Glutamatergic neuron (in vitro differentiated cells): Measurements from ENCODE around the gene TBC1D13. TPM values are rescaled to one million over a fixed set of nuclear protein-coding genes. Genes with fewer than 3 reads are reported as not detected.
"Not testable (repeated sequence)": the region's sequence is repeated elsewhere in the genome, so short reads cannot be mapped to it uniquely, and the experiment has no call there.

Source experiments
- DNase-seq: peaks from one replicate; pipeline ENCODE4 v3.0.0; 2022
- H3K27ac Mint-ChIP-seq: one replicate; pipeline ENCODE4 v1.8.0; 2020; ENCODE audit warnings: mild to moderate bottlenecking, mixed read lengths, inconsistent platforms; ENCODE audit not compliant: unreplicated experiment
- H3K27me3 Mint-ChIP-seq: one replicate; pipeline ENCODE4 v1.8.0; 2020; ENCODE audit warnings: mild to moderate bottlenecking, moderate library complexity, mixed read lengths, inconsistent platforms; ENCODE audit not compliant: unreplicated experiment
- H3K36me3 Mint-ChIP-seq: one replicate; pipeline ENCODE4 v1.8.0; 2020; ENCODE audit warnings: mild to moderate bottlenecking, mixed read lengths, inconsistent platforms; ENCODE audit not compliant: unreplicated experiment
- H3K4me1 Mint-ChIP-seq: one replicate; pipeline ENCODE4 v1.8.0; 2020; ENCODE audit warnings: mild to moderate bottlenecking, low read depth, mixed read lengths, inconsistent platforms; ENCODE audit not compliant: unreplicated experiment
- H3K4me3 Mint-ChIP-seq: one replicate; pipeline ENCODE4 v1.8.0; 2020; ENCODE audit warnings: mild to moderate bottlenecking, mixed read lengths, inconsistent platforms; ENCODE audit not compliant: unreplicated experiment
- H3K9me3 Mint-ChIP-seq: one replicate; pipeline ENCODE4 v1.8.0; 2020; ENCODE audit warnings: mild to moderate bottlenecking, moderate library complexity, mixed read lengths, inconsistent platforms; ENCODE audit not compliant: unreplicated experiment
- total RNA-seq: library from RNA; stranded (reverse); fragmentation: NEBNext Ultra II Directional; extraction: Animal tissue kit (Norgen Biotek cat#: 25700); gene quantifications from one replicate; pipeline ENCODE4 v1.2.1, GENCODE V29; 2021; ENCODE audit not compliant: unreplicated experiment
- TF ChIP-seq, protein P1 (sequence below): fragments of 200-600 bp; sonication (generic); IDR thresholded peaks from one replicate; pipeline ENCODE4 v1.5.0; 2021; ENCODE audit not compliant: partially characterized antibody, unreplicated experiment

TBC1D13 gene
- total RNA-seq, 1 donor from 2014 or later: 25.6 TPM

DNA sequence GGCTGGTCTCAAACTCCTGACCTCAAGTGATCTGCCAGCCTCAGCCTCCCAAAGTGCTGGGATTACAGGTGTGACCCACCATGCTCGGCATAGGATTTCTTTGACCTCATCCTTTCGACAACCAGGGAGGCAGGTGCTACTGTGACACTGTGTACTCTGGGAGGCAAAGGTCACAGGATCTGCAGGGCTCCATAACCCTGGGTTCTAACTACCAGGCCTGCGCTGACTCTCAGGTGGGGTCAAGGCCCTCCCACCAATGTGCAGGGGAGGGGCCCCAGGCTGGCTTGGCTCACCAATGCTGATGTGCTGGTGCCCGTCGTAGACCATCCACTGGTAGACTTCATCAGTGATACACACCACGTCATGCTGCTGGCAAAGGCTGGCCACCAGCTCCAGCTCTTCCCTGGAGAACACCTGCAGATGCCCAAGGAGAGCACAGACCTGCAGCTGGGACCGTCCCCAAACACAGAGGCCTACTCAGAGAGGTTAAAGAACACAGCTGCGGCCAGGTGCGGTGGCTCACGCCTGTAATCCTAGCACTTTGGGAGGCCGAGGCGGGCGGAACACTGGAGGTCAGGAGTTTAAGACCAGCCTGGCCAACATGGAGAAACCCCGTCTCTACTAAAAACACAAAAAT lies 49.6 kb downstream of the TBC1D13 start:
- H3K9me3 Mint-ChIP-seq: peaks cover 2% of the 10 kb centered on the region
- DNase-seq: no peak
- H3K4me1 Mint-ChIP-seq: no peaks in the 10 kb centered on the region
- no peaks in the 10 kb centered on the region for H3K27me3 Mint-ChIP-seq
- no peaks in the 10 kb centered on the region for H3K36me3 Mint-ChIP-seq
- no peak overlapping the region for H3K4me3 Mint-ChIP-seq
- H3K27ac Mint-ChIP-seq: no peak overlapping the region
- TF ChIP-seq, protein P1, sequence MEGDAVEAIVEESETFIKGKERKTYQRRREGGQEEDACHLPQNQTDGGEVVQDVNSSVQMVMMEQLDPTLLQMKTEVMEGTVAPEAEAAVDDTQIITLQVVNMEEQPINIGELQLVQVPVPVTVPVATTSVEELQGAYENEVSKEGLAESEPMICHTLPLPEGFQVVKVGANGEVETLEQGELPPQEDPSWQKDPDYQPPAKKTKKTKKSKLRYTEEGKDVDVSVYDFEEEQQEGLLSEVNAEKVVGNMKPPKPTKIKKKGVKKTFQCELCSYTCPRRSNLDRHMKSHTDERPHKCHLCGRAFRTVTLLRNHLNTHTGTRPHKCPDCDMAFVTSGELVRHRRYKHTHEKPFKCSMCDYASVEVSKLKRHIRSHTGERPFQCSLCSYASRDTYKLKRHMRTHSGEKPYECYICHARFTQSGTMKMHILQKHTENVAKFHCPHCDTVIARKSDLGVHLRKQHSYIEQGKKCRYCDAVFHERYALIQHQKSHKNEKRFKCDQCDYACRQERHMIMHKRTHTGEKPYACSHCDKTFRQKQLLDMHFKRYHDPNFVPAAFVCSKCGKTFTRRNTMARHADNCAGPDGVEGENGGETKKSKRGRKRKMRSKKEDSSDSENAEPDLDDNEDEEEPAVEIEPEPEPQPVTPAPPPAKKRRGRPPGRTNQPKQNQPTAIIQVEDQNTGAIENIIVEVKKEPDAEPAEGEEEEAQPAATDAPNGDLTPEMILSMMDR: no peak

DNA sequence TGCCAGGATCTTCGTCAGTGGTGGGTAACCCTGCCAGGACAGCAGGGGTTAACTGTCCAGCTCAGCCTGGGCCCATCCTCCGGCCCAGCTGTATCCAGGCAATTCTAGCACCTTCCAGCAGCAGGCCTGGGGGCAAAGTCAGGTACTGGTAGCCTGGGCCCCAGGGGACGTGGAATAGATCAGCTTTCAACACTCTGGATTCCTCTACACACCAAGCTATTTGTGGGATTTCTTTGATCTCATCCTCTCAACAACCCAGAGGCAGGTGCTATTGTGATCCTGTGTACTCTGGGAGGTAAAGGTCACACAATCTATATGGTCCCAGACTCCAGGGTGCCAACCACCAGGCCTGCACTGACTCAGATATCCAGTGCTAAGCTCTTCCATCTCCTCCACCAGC lies 51.3 kb downstream of the TBC1D13 start:
- Mint-ChIP-seq H3K4me1 (no peaks in the 10 kb centered on the region), H3K27ac (no peak overlapping the region), H3K9me3 (peaks cover 2% of the 10 kb centered on the region), H3K27me3 (no peaks in the 10 kb centered on the region), H3K4me3 (no peak overlapping the region), H3K36me3 (no peaks in the 10 kb centered on the region)
- DNase-seq: no peak
- TF ChIP-seq, protein P1: no peak

DNA sequence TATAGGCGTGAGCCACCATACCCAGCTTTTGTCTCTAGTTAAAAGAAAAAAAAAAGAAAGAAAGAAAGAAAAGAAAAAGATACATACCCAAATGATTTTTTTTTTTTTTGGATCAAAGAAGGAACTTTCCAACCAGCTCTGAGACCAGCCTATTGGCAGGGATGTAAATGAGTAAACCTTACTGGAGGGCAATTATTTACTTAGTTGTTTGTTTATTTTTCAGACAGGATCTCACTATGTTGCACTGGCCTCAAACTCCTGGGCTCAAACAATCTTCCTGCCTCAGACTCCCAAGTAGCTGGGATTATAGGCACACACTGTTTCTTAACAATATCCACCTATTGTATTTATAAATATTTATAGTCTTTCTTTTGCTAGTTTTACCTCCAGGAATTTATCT lies 53.5 kb downstream of the TBC1D13 start:
- Mint-ChIP-seq H3K27me3 (peaks cover 9% of the 10 kb centered on the region), H3K27ac (no peak overlapping the region), H3K36me3 (no peaks in the 10 kb centered on the region), H3K4me3 (no peak overlapping the region), H3K9me3 (peaks cover 7% of the 10 kb centered on the region), H3K4me1 (peaks cover 5% of the 10 kb centered on the region)
- DNase-seq: no peak
- TF ChIP-seq, protein P1: no peak

DNA sequence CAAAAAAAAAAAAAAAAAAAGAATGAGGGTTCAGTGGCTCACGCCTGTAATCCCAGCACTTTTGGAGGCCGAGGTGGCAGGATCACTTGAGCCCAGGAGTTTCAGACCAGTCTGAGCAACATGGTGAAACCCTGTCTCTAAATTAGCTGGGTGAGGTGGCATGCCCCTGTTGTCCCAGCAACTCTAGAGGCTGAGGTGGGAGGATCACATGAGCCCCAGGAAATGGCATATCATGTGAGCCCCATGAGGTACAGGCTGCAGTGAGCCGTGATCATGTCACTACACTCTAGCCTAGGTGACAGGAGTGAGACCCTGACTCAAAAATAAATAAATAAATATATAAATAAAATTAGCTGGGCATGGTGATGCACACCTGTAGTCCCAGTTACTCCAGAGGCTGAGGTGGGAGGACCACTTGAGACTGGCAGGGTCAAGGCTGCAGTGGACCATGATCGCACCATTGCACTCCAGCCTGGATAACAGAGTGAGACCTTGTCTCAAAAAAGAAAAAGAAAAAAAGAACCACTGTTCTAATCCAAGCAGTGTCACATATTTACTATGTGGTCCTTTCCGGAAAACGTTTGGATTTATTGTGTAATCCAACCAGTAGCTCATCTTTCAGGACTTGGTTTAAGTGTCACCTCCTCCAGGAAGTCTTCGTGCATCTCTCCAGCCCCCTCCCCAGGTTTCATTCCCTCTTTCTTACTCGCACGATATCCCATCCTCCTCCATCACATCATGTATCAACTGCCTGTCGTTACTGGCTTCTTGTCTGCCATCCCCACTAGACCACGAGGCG lies 54.8 kb downstream of the TBC1D13 start:
- no peaks in the 10 kb centered on the region for H3K36me3 Mint-ChIP-seq
- peaks cover 5% of the 10 kb centered on the region for H3K4me1 Mint-ChIP-seq
- no peak for DNase-seq
- TF ChIP-seq, protein P1: no peak
- H3K27ac Mint-ChIP-seq: no peak overlapping the region
- H3K27me3 Mint-ChIP-seq: peaks cover 10% of the 10 kb centered on the region
- H3K9me3 Mint-ChIP-seq: peaks cover 7% of the 10 kb centered on the region
- no peak overlapping the region for H3K4me3 Mint-ChIP-seq

DNA sequence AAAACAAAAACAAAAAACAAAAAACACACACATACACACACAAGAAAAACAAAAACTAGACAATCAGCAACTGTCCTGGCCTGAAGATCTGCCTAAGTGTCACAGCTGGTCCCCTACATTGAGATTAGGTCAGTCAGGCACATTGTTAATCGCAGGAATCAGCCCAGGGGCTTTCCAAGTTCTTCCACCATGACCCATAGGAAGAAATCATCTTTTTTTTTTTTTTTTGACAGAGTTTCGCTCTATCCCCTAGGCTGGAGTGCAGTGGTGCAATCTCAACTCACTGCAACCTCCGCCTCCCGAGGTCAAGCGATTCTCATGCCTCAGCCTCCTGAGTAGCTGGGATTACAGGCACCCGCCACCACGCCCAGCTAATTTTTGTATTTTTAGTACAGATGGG lies 56.1 kb downstream of the TBC1D13 start:
- not testable (repeated sequence) for H3K36me3 Mint-ChIP-seq, DNase-seq, H3K4me1 Mint-ChIP-seq, H3K9me3 Mint-ChIP-seq, H3K4me3 Mint-ChIP-seq, H3K27ac Mint-ChIP-seq
- peaks cover 10% of the 10 kb centered on the region for H3K27me3 Mint-ChIP-seq
